Endothelial cell of umbilical vein (primary cell): ENCODE measurements around the gene NR2E1. TPM values are rescaled to one million over a fixed set of nuclear protein-coding genes. Genes with fewer than 3 reads are reported as not detected.

Experiments used
- BruUV-seq: library from RNA; stranded (reverse); fragments of 400-500 nt; replicated peaks from 2 replicates; lab custom pipeline; 2021; lab: Mats Ljungman, UMichigan
- CTCF ChIA-PET: fragments of 300-600, 350-600 bp; sonication (Branson Sonifier 250); formaldehyde crosslinking; loops from one replicate; lab custom pipeline; 2021; ENCODE audit warnings: antibody characterized with exemption, inconsistent platforms; lab: Charles Lee
- POLR2A ChIA-PET: fragments of 300-600, 350-600 bp; sonication (Branson Sonifier 250); formaldehyde crosslinking; loops from one replicate; lab custom pipeline; 2021; ENCODE audit warnings: antibody characterized with exemption, inconsistent platforms; lab: Charles Lee
- DNase-seq: peaks from one replicate; pipeline ENCODE4 v3.0.0-alpha.2; 2011; ENCODE audit warnings: low read depth, low spot score
- FAIRE-seq: peaks from 2 replicates; lab custom pipeline; 2011; peaks lifted over from hg19 to GRCh38; lab: Jason Lieb, UNC
- H2AFZ ChIP-seq: 2 replicates; pipeline ENCODE4 v1.6.0; 2012; ENCODE audit warnings: low read depth, low read length, control low read depth, inconsistent platforms
- H3K27ac ChIP-seq: 2 replicates; pipeline ENCODE4 v1.5.1; 2011; ENCODE audit warnings: low read depth, mild to moderate bottlenecking, control low read depth, low read length, moderate library complexity; ENCODE audit not compliant: insufficient read depth
- H3K27me3 ChIP-seq, 2 experiments: 2 replicates each; pipeline versions ENCODE4 v1.6.0 to v1.6.1; 2011; ENCODE audit warnings: low read length in 2 of 2, mixed read lengths in 1 of 2; ENCODE audit not compliant: control insufficient read depth in 2 of 2, insufficient read depth in 2 of 2
- H3K36me3 ChIP-seq, 2 experiments: 2 replicates in 1 of 2; 3 replicates in 1 of 2; pipeline ENCODE4 v1.5.1; 2011; ENCODE audit warnings: low read length in 2 of 2, mild to moderate bottlenecking in 1 of 2, moderate library complexity in 1 of 2; ENCODE audit not compliant: control insufficient read depth in 2 of 2, insufficient read depth in 2 of 2; ENCODE audit errors: extremely low read depth in 1 of 2
- H3K4me1 ChIP-seq: 3 replicates; pipeline ENCODE4 v1.5.1; 2011; ENCODE audit warnings: mild to moderate bottlenecking, low read length; ENCODE audit not compliant: control insufficient read depth, insufficient read depth; ENCODE audit errors: extremely low read depth
- H3K4me2 ChIP-seq: 2 replicates; pipeline ENCODE4 v1.6.1; 2011; ENCODE audit warnings: low read length, control low read depth, mixed read lengths; ENCODE audit not compliant: insufficient read depth
- H3K4me3 ChIP-seq, 3 experiments: fragments of 200-600 bp in 1 of 3; sonication (generic), shearing (Covaris generic) in 1 of 3; replicated peaks in 1 of 3; 2 replicates each; pipeline ENCODE4 v1.5.1; 2011 to 2016; ENCODE audit warnings: control low read depth in 3 of 3, low read length in 3 of 3, mild to moderate bottlenecking in 2 of 3, inconsistent platforms in 1 of 3, low read depth in 1 of 3, moderate library complexity in 1 of 3; ENCODE audit not compliant: insufficient read depth in 1 of 3
- H3K79me2 ChIP-seq: 2 replicates; pipeline ENCODE4 v1.6.0; 2012; ENCODE audit warnings: low read length, inconsistent platforms; ENCODE audit not compliant: control insufficient read depth, insufficient read depth
- H3K9ac ChIP-seq: replicated peaks from 2 replicates; pipeline ENCODE3; 2011; ENCODE audit warnings: low read length, control low read depth; ENCODE audit not compliant: insufficient read depth; ENCODE audit errors: extremely low read depth
- H3K9me1 ChIP-seq: replicated peaks from 3 replicates; pipeline ENCODE4 v1.6.0; 2011; ENCODE audit warnings: mild to moderate bottlenecking, low read length; ENCODE audit not compliant: control insufficient read depth, insufficient read depth; ENCODE audit errors: extremely low read depth
- H3K9me3 ChIP-seq: replicated peaks from 2 replicates; pipeline ENCODE4 v1.5.1; 2012; ENCODE audit warnings: low read length, inconsistent platforms; ENCODE audit not compliant: control insufficient read depth, insufficient read depth
- H4K20me1 ChIP-seq: replicated peaks from 2 replicates; pipeline ENCODE3; 2011; ENCODE audit warnings: mild to moderate bottlenecking, low read length; ENCODE audit not compliant: control insufficient read depth, insufficient read depth; ENCODE audit errors: extremely low read depth
- EZH2 ChIP-seq: IDR thresholded peaks from 2 replicates; pipeline ENCODE4 v1.6.1; 2012; ENCODE audit warnings: borderline replicate concordance, low read depth, mild to moderate bottlenecking, moderate library complexity, low read length, inconsistent platforms; ENCODE audit not compliant: severe bottlenecking
- FOS ChIP-seq: IDR thresholded peaks from 2 replicates; pipeline ENCODE4 v1.6.1; 2011; ENCODE audit warnings: mild to moderate bottlenecking, low read length, moderate library complexity, borderline replicate concordance; ENCODE audit not compliant: insufficient read depth
- GATA2 ChIP-seq: IDR thresholded peaks from 2 replicates; pipeline ENCODE4 v1.7.0; 2011; ENCODE audit warnings: low read depth, mild to moderate bottlenecking, moderate library complexity, mixed read lengths, low read length; ENCODE audit not compliant: insufficient read length, insufficient read depth
- JUN ChIP-seq: IDR thresholded peaks from 2 replicates; pipeline ENCODE4 v1.6.1; 2011; ENCODE audit warnings: borderline replicate concordance, low read depth; ENCODE audit not compliant: insufficient read length, insufficient read depth
- MYC ChIP-seq: IDR thresholded peaks from one replicate; pipeline ENCODE4 v1.6.1; 2011; ENCODE audit warnings: mild to moderate bottlenecking, low read depth, low read length
- POLR2A ChIP-seq: IDR thresholded peaks from 2 replicates; pipeline ENCODE4 v1.6.1; 2012; ENCODE audit warnings: low read depth, mild to moderate bottlenecking, control low read depth, low read length
- POLR2AphosphoS5 ChIP-seq: IDR thresholded peaks from 2 replicates; pipeline ENCODE4 v1.6.1; 2012; ENCODE audit warnings: low read depth, mild to moderate bottlenecking, control low read depth, low read length, moderate library complexity; ENCODE audit not compliant: insufficient read depth
- dilution Hi-C: fragments of 300-500 bp; cut with MboI; formaldehyde crosslinking; loops from one replicate; pipeline ENCODE4 v1.15.0; 2019; ENCODE audit warnings: low sequenced_read_pairs; ENCODE audit not compliant: extremely low pct_ligation_motif_present
- intact Hi-C: fragments of 100-400 bp; cut with micrococcal nuclease; formaldehyde crosslinking; loops from one replicate; pipeline ENCODE4 v1.10.0; 2022
- polyA plus RNA-seq, 4 experiments: library from polyadenylated mRNA; depleted of rRNA in 3 of 4; stranded (reverse) in 3 of 4; unstranded in 1 of 4; fragments of >200 nt; gene quantifications; 2 replicates each; pipeline versions ENCODE4 v1.2.1 to v1.2.3, GENCODE V29; 2011 to 2012; ENCODE audit warnings: missing spikeins in 1 of 4
- total RNA-seq: library from RNA; stranded (reverse); gene quantifications from 2 replicates; pipeline ENCODE4 v1.2.3, GENCODE V29; 2021
- TF ChIP-seq, protein P1 (sequence below), 2 donors: IDR thresholded peaks; 1 replicate in 1 of 2; 2 replicates in 1 of 2; pipeline ENCODE4 v1.5.1; 2011; ENCODE audit warnings: low read length in 2 of 2, mild to moderate bottlenecking in 2 of 2, moderate library complexity in 2 of 2, control low read depth in 1 of 2, inconsistent platforms in 1 of 2, low read depth in 1 of 2; ENCODE audit not compliant: insufficient read depth in 1 of 2; ENCODE audit errors: extremely low read depth in 1 of 2
- TF ChIP-seq, protein P2 (sequence below): IDR thresholded peaks from 2 replicates; pipeline ENCODE4 v1.6.1; 2011; ENCODE audit not compliant: insufficient read depth, insufficient read length

Gene NR2E1
- total and polyA plus RNA-seq, 2 donors (not counting 3 experiments of a cell fraction or from before 2014, with no cell fraction given): not detected

DNA sequence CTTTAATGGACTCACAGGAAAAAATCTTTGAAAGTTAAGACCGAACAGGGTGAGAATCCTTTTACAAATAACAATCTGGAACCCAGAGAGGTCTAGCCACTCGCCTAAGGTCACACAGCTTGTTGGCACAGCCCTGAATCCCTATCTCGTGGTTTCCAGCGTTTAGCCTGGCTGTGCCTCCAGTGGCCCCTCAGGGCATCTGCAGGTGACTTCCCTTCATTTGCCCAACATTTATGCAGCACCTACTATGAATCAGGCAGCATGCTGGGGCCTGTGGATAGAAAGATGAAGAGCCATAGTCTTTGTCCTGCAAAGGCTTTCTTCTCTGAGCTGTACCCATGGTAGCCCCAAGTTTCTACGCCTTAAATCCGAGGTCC, 2.6 kb upstream of the NR2E1 start:
- CTCF ChIA-PET: interaction anchor here (1.6 kb wide), 1 partner anchor 329 kb away, joined by 10 read pairs; no protein-coding TSS in a partner anchor
- H3K4me2 ChIP-seq: no peak overlapping the region
- TF ChIP-seq, protein P1, sequence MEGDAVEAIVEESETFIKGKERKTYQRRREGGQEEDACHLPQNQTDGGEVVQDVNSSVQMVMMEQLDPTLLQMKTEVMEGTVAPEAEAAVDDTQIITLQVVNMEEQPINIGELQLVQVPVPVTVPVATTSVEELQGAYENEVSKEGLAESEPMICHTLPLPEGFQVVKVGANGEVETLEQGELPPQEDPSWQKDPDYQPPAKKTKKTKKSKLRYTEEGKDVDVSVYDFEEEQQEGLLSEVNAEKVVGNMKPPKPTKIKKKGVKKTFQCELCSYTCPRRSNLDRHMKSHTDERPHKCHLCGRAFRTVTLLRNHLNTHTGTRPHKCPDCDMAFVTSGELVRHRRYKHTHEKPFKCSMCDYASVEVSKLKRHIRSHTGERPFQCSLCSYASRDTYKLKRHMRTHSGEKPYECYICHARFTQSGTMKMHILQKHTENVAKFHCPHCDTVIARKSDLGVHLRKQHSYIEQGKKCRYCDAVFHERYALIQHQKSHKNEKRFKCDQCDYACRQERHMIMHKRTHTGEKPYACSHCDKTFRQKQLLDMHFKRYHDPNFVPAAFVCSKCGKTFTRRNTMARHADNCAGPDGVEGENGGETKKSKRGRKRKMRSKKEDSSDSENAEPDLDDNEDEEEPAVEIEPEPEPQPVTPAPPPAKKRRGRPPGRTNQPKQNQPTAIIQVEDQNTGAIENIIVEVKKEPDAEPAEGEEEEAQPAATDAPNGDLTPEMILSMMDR (IDR thresholded peaks at IDR 0.05; ENCODE audit: extremely low read depth in 1 of 2, insufficient read depth in 1 of 2, low read depth in 1 of 2, low read length in 2 of 2): no peak
- TF ChIP-seq, protein P2, sequence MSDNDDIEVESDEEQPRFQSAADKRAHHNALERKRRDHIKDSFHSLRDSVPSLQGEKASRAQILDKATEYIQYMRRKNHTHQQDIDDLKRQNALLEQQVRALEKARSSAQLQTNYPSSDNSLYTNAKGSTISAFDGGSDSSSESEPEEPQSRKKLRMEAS: no peak
- no peak for TF ChIP-seq FOS
- no peak for TF ChIP-seq EZH2
- no peak for TF ChIP-seq POLR2AphosphoS5
- TF ChIP-seq MYC: no peak
- no peak for TF ChIP-seq GATA2
- no peak for TF ChIP-seq POLR2A
- TF ChIP-seq JUN: no peak
- H3K79me2 ChIP-seq: no peaks in the 10 kb centered on the region
- FAIRE-seq (no peak), DNase-seq (no peak)
- dilution Hi-C loops (no loop called here), intact Hi-C loops (no loop called here)
- H3K9me3 ChIP-seq: no peaks in the 10 kb centered on the region
- no peak overlapping the region for H3K9ac ChIP-seq
- no peak overlapping the region for H2AFZ ChIP-seq
- H3K27ac ChIP-seq: no peak overlapping the region
- no TSS peak for BruUV-seq
- no peak overlapping the region for H3K4me3 ChIP-seq
- no peaks in the 10 kb centered on the region for H4K20me1 ChIP-seq
- H3K36me3 ChIP-seq: no peaks in the 10 kb centered on the region
- peaks cover 4% of the 10 kb centered on the region for H3K4me1 ChIP-seq
- no peaks in the 10 kb centered on the region for H3K9me1 ChIP-seq
- H3K27me3 ChIP-seq: peaks cover 92 to 100% of the 10 kb centered on the region in 2 experiments
- POLR2A ChIA-PET: no interaction called here
